Measurements from ENCODE around the gene MAP3K14. TPM values are rescaled to one million over a fixed set of nuclear protein-coding genes. Genes with fewer than 3 reads are reported as not detected.

MAP3K14 gene
- total and polyA plus RNA-seq, 2 of the 4 experiments (the other 2 are of a cell fraction), result 4.1 to 21.7 TPM

DNA sequence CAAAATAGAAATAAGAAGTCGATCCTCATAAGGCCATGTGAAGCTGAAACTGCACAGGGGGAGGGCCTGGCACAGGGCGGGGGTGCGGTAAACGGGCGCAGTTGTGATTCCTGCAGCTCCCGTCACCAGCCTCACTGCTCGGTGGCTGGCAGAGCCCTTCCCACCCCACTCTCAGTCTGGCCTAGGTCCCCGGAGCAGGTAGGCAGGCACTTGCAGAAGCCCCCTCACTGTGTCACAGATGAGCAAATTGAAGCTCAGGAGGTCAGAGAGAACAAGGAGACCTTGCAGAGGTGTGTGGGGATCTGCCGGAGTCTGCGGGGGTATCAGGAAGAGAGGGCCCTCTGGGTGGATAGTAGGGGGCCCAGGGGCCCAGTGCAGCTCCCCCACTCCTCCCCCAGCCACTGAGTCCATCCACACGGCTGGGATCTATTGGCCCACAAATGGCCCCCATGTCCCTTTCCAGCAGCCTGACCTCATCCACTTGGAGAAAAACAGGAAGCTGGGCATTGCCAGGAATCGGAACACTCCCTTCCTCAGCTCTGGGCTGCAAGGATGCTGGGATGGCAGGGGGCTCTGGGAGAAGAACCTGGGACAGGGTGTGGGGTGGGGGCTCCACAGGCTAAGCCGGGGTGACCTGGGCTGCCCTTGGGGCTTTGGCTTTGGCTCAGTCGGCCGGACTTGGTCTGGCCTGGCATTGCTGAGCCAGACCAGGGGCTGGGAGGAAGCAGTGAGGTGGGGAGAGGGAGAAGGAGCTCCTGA is 21.4 kb upstream of the MAP3K14 start:
- in situ Hi-C loops (cut with MboI; ENCODE audit: low sequenced_read_pairs) (no loop called here), dilution Hi-C loops (cut with HindIII; ENCODE audit: low sequenced_read_pairs, unreplicated experiment) (no loop called here), intact Hi-C loops (cut with micrococcal nuclease) (no loop called here)
- ChIA-PET CTCF (no interaction called here), POLR2A (ENCODE audit: unreplicated experiment) (no interaction called here)
- Histone ChIP-seq H3K36me3 (ENCODE audit: control insufficient read depth, insufficient read depth, low read length) (no peaks in the 10 kb centered on the region), H3K9me1 (ENCODE audit: insufficient read depth, low read length) (peaks cover 16% of the 10 kb centered on the region), H3K14ac (replicated peaks; ENCODE audit: low read depth, low read length) (no peak overlapping the region), H3K79me1 (ENCODE audit: low read depth in 1 of 2, low read length in 2 of 2) (no peaks in the 10 kb centered on the region), H3K27ac (ENCODE audit: insufficient read depth, low read length) (no peak overlapping the region), H3K4me1 (ENCODE audit: control insufficient read depth, insufficient read depth, low read length) (peaks cover 12% of the 10 kb centered on the region), H2AFZ (replicated peaks; ENCODE audit: low read length, poor library complexity) (peak overlapping the region; percentile 28), H2AK9ac (replicated peaks; ENCODE audit: low read depth, low read length, poor library complexity) (no peak overlapping the region), H2AK5ac (ENCODE audit: low read depth, low read length) (0 out of 2 replicates have a peak overlapping the region, but pooled peaks have one; percentile 20), H3K9me3 (ENCODE audit: control insufficient read depth, insufficient read depth, low read length) (no peaks in the 10 kb centered on the region), H3K4me3 (ENCODE audit: insufficient read depth, low read depth, low read length) (no peak overlapping the region), H2BK20ac (ENCODE audit: low read depth, low read length) (no peak overlapping the region), H4K5ac (ENCODE audit: low read depth, low read length) (no peak overlapping the region), H2BK5ac (ENCODE audit: low read depth, low read length, poor library complexity, severe bottlenecking) (no peak overlapping the region), H3K23ac (ENCODE audit: low read depth, low read length) (no peak overlapping the region), H2BK120ac (ENCODE audit: low read depth, low read length) (peak overlapping the region; percentile 10; the same call in 1 of the 2 replicates), H3K9ac (ENCODE audit: low read depth, low read length) (no peak overlapping the region), H4K20me1 (ENCODE audit: insufficient read depth, low read length) (no peaks in the 10 kb centered on the region), H3K4ac (ENCODE audit: low read depth, low read length) (peak overlapping the region; percentile 8; the same call in 1 of the 2 replicates), H2BK15ac (ENCODE audit: low read depth, low read length) (peak overlapping the region; percentile 72; the same call in 2 of the 3 replicates), H3K56ac (ENCODE audit: extremely low read depth, insufficient read depth, low read length) (no peak overlapping the region), H3K4me2 (ENCODE audit: low read depth, low read length) (no peak overlapping the region), H3K27me3 (ENCODE audit: control insufficient read depth, insufficient read depth, low read length) (no peaks in the 10 kb centered on the region), H4K8ac (ENCODE audit: low read depth in 2 of 2, low read length in 2 of 2) (no peak overlapping the region; a peak in 1 of 4 replicates), H4K91ac (ENCODE audit: insufficient read depth, low read depth, low read length) (no peak overlapping the region), H3K18ac (ENCODE audit: low read depth, low read length) (no peak overlapping the region)
- DNase-seq (no peak), ATAC-seq (ENCODE audit: low read depth) (no peak)
- TF ChIP-seq CEBPB (IDR thresholded peaks at IDR 0.05; ENCODE audit: low read depth, low read length), result no peak
- no peak for TF ChIP-seq SMC3 (IDR thresholded peaks at IDR 0.05; ENCODE audit: low read depth, low read length)
- TF ChIP-seq NFE2L2 (IDR thresholded peaks at IDR 0.05; ENCODE audit: low read depth, low read length), result no peak
- no peak for TF ChIP-seq RCOR1 (IDR thresholded peaks at IDR 0.05; ENCODE audit: insufficient replicate concordance, low read length)
- TF ChIP-seq MXI1 (IDR thresholded peaks at IDR 0.05; ENCODE audit: borderline replicate concordance, low read depth, low read length), result no peak
- no peak for TF ChIP-seq POLR2A (IDR thresholded peaks at IDR 0.05; ENCODE audit: low read depth, low read length)
- TF ChIP-seq RFX5 (IDR thresholded peaks at IDR 0.05; ENCODE audit: low read depth, low read length), result no peak
- TF ChIP-seq, protein P1, sequence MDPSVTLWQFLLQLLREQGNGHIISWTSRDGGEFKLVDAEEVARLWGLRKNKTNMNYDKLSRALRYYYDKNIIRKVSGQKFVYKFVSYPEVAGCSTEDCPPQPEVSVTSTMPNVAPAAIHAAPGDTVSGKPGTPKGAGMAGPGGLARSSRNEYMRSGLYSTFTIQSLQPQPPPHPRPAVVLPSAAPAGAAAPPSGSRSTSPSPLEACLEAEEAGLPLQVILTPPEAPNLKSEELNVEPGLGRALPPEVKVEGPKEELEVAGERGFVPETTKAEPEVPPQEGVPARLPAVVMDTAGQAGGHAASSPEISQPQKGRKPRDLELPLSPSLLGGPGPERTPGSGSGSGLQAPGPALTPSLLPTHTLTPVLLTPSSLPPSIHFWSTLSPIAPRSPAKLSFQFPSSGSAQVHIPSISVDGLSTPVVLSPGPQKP (IDR thresholded peaks at IDR 0.05; ENCODE audit: borderline replicate concordance, low read depth, low read length), result no peak
- TF ChIP-seq MAFK (IDR thresholded peaks at IDR 0.05; ENCODE audit: low read depth, low read length), result no peak
- no peak for TF ChIP-seq CHD1 (IDR thresholded peaks at IDR 0.05; ENCODE audit: low read depth, low read length)
- no peak for TF ChIP-seq BHLHE40 (IDR thresholded peaks at IDR 0.05; ENCODE audit: low read depth, low read length)
- WGBS, 2 experiments (ENCODE audit: extremely low coverage in 2 of 2, insufficient read length in 1 of 2), result no CpG with 5 or more reads among the region's 15 CpGs
- BruUV-seq (replicated peaks), result no TSS peak
